Stimulated activated naive CD8-positive, alpha-beta T cell treated with anti-CD3 and anti-CD28 coated beads, Interleukin-15, Interleukin-2, amounts not matched to agents 100 ng/mL and 50 ng/mL, for 24 hours (primary cell): ENCODE measurements around the gene MMP13.

ENCODE experiments used
- H3K27ac Mint-ChIP-seq: one replicate; pipeline ENCODE4 v1.8.0; 2021; ENCODE audit warnings: mild to moderate bottlenecking, mixed read lengths
- H3K27me3 Mint-ChIP-seq: one replicate; pipeline ENCODE4 v1.8.0; 2021; ENCODE audit warnings: mixed read lengths
- H3K36me3 Mint-ChIP-seq: one replicate; pipeline ENCODE4 v1.8.0; 2021; ENCODE audit warnings: low read depth, mixed read lengths
- H3K4me1 Mint-ChIP-seq: one replicate; pipeline ENCODE4 v1.8.0; 2021; ENCODE audit warnings: low read depth, mixed read lengths
- H3K4me3 Mint-ChIP-seq: one replicate; pipeline ENCODE4 v1.8.0; 2021; ENCODE audit warnings: mild to moderate bottlenecking, mixed read lengths
- H3K9me3 Mint-ChIP-seq: one replicate; pipeline ENCODE4 v1.8.0; 2021; ENCODE audit warnings: mixed read lengths

The MMP13 gene

DNA sequence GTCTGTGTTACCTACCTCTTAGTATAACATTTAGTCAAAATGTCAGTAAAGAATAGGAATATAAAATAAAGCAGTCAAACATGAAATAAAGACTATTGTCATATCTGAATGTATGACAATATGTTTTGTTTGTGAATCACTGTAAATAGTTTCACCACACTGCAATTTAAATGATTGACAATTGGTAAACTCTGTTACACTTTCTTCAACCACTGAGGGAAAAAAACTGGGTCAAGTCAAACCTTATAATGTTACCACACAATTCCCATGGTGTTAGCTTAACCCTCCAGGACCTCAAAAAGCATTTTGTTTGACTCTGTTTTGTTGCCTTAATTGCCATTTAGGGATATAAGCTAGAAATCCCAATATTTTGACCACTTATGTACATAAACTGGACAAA lies 10.5 kb upstream of the MMP13 start:
- H3K9me3 Mint-ChIP-seq: no peaks in the 10 kb centered on the region
- no peak overlapping the region for H3K27ac Mint-ChIP-seq
- no peaks in the 10 kb centered on the region for H3K4me1 Mint-ChIP-seq
- H3K36me3 Mint-ChIP-seq: no peaks in the 10 kb centered on the region
- H3K4me3 Mint-ChIP-seq: no peak overlapping the region
- peaks cover 12% of the 10 kb centered on the region for H3K27me3 Mint-ChIP-seq

DNA sequence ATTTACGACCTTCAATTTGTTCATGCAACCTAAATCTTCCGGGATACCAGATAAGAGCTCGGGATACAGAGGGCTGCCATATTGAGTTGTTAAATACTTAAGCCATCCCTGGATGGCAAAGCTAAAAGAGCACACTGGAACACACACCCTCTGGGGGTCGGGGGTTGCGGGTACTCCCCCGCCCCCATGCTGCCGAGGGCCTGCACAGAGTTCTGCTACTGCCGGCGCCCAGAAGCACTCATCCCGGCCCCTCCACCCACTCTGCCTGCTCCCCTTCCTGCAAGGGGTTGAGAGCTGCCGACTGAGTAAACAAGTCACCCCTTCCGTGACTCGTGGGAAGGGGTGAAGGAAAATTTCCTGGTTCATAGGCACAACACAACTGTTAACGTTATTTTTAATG lies 9.3 kb upstream of the MMP13 start:
- H3K4me1 Mint-ChIP-seq: no peaks in the 10 kb centered on the region
- no peaks in the 10 kb centered on the region for H3K36me3 Mint-ChIP-seq
- H3K27me3 Mint-ChIP-seq: peaks cover 3% of the 10 kb centered on the region
- no peak overlapping the region for H3K27ac Mint-ChIP-seq
- H3K4me3 Mint-ChIP-seq: no peak overlapping the region
- no peaks in the 10 kb centered on the region for H3K9me3 Mint-ChIP-seq

GRCh38 chr11:102957953-102958352 lies 2.4 kb upstream of the MMP13 start:
- no peak overlapping the region for H3K4me3 Mint-ChIP-seq
- H3K9me3 Mint-ChIP-seq: no peaks in the 10 kb centered on the region
- no peaks in the 10 kb centered on the region for H3K4me1 Mint-ChIP-seq
- H3K27ac Mint-ChIP-seq: no peak overlapping the region
- H3K27me3 Mint-ChIP-seq: no peaks in the 10 kb centered on the region
- no peaks in the 10 kb centered on the region for H3K36me3 Mint-ChIP-seq

- Mint-ChIP-seq H3K4me3 (no peak overlapping the region), H3K4me1 (no peaks in the 10 kb centered on the region), H3K36me3 (no peaks in the 10 kb centered on the region), H3K9me3 (no peaks in the 10 kb centered on the region), H3K27me3 (no peaks in the 10 kb centered on the region), H3K27ac (no peak overlapping the region)
These were observed 4.9 kb downstream of the MMP13 start for GRCh38 chr11:102950622-102951081.

DNA sequence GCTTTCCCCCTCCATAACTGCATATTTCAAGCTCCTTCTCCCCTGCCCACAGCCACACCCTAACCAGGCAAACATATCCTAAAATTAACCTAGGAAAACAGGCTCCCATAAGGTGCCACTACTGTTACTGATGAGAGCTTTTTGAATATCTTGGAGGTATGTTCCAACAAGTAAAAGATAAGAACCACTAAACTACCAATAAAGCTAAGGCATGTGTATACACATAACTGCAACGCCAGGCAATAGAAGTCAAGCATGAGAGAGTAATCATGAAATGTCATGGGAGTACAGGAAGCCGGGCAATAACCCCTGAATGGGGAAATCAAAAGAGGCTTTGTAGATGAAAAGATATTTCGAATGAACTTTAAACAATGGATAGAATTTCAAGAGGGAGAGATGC lies 9.3 kb downstream of the MMP13 start:
- Mint-ChIP-seq H3K36me3 (no peaks in the 10 kb centered on the region), H3K27ac (no peak overlapping the region), H3K27me3 (peaks cover 6% of the 10 kb centered on the region), H3K9me3 (no peaks in the 10 kb centered on the region), H3K4me1 (no peaks in the 10 kb centered on the region), H3K4me3 (no peak overlapping the region)

DNA sequence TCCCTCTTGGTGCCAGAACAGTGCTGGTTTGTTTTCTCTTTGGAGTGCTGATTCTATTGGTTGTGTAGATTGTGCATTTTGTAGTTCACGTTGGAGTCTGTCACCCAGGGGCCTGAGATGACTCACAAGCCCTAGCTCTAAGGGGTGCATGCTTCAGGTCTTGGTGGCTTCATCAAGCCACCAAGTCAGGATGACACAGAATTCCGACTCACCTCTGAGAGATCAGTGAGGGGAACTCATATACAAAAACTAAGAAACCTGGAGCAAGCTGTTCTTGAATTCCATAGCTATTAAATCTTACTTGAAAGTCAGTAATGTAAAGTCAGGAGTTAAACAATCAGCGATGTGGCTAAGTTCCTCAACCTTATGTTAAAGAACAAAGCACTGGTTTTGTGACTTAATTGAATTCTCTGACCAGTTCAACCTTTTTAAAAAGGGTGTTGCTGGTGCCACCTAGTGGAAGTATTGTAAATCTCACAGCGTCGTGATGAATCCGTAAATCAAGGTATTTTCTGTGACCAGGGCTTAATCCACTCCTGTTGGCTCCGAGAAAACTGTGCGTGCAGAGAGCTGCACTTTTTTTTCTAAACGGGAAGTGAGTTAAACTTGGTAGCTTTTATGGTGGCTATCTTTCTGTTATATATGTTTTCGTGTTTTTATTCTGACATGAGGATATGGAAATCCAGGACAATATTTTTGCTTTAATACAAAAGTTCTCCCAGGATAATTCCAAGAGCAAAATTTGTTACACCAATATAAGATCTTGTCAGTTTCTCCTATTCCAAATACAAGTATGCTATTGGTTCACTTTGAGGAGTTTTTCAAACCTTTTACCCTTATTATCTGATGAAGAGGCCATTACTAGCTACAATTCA lies 14.6 kb downstream of the MMP13 start:
- H3K27me3 Mint-ChIP-seq: peaks cover 15% of the 10 kb centered on the region
- H3K4me1 Mint-ChIP-seq: no peaks in the 10 kb centered on the region
- no peaks in the 10 kb centered on the region for H3K36me3 Mint-ChIP-seq
- H3K9me3 Mint-ChIP-seq: no peaks in the 10 kb centered on the region
- no peak overlapping the region for H3K4me3 Mint-ChIP-seq
- H3K27ac Mint-ChIP-seq: no peak overlapping the region

GRCh38 chr11:102936864-102937509 lies 18.5 kb downstream of the MMP13 start:
- Mint-ChIP-seq H3K4me1 (no peaks in the 10 kb centered on the region), H3K36me3 (no peaks in the 10 kb centered on the region), H3K9me3 (no peaks in the 10 kb centered on the region), H3K27me3 (peaks cover 22% of the 10 kb centered on the region), H3K27ac (no peak overlapping the region), H3K4me3 (no peak overlapping the region)

GRCh38 chr11:102935514-102935913 lies 20.0 kb downstream of the MMP13 start:
- H3K4me1 Mint-ChIP-seq: no peaks in the 10 kb centered on the region
- no peaks in the 10 kb centered on the region for H3K36me3 Mint-ChIP-seq
- no peak overlapping the region for H3K4me3 Mint-ChIP-seq
- H3K9me3 Mint-ChIP-seq: no peaks in the 10 kb centered on the region
- peaks cover 17% of the 10 kb centered on the region for H3K27me3 Mint-ChIP-seq
- H3K27ac Mint-ChIP-seq: no peak overlapping the region

- Mint-ChIP-seq H3K4me3 (no peak overlapping the region), H3K27me3 (peaks cover 16% of the 10 kb centered on the region), H3K27ac (no peak overlapping the region), H3K4me1 (no peaks in the 10 kb centered on the region), H3K9me3 (no peaks in the 10 kb centered on the region), H3K36me3 (no peaks in the 10 kb centered on the region)
These were observed 20.8 kb downstream of the MMP13 start for GRCh38 chr11:102934735-102935134.

DNA sequence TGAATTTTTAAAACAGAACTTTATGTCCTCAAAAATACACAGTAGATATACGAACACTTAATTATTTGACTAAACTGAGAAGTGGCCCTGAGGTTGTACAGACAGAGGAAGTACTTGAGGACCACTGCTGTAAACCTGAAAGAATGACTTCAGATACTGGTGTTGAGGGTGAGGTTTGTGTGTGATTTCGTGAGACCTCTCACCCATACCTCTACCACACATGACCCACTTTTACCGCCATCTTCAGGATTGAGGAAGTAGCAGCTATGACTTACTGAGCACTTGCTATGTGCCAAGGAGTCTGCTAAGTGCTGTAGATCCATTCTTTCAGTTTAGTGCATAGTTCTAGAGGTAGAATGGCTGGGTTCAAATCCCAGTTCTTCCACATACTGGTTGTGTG lies 21.9 kb downstream of the MMP13 start:
- H3K4me1 Mint-ChIP-seq: no peaks in the 10 kb centered on the region
- H3K36me3 Mint-ChIP-seq: no peaks in the 10 kb centered on the region
- H3K4me3 Mint-ChIP-seq: no peak overlapping the region
- no peak overlapping the region for H3K27ac Mint-ChIP-seq
- no peaks in the 10 kb centered on the region for H3K9me3 Mint-ChIP-seq
- peaks cover 16% of the 10 kb centered on the region for H3K27me3 Mint-ChIP-seq

GRCh38 chr11:102932678-102933077 lies 22.9 kb downstream of the MMP13 start:
- Mint-ChIP-seq H3K4me1 (no peaks in the 10 kb centered on the region), H3K4me3 (no peak overlapping the region), H3K27me3 (peaks cover 16% of the 10 kb centered on the region), H3K27ac (no peak overlapping the region), H3K36me3 (no peaks in the 10 kb centered on the region), H3K9me3 (no peaks in the 10 kb centered on the region)

GRCh38 chr11:102930451-102930850 lies 25.1 kb downstream of the MMP13 start:
- Mint-ChIP-seq H3K27me3 (peaks cover 12% of the 10 kb centered on the region), H3K27ac (no peak overlapping the region), H3K9me3 (no peaks in the 10 kb centered on the region), H3K4me1 (no peaks in the 10 kb centered on the region), H3K36me3 (no peaks in the 10 kb centered on the region), H3K4me3 (no peak overlapping the region)

- Mint-ChIP-seq H3K36me3 (no peaks in the 10 kb centered on the region), H3K27me3 (peaks cover 13% of the 10 kb centered on the region), H3K4me3 (no peak overlapping the region), H3K9me3 (no peaks in the 10 kb centered on the region), H3K27ac (no peak overlapping the region), H3K4me1 (no peaks in the 10 kb centered on the region)
These were observed 25.6 kb downstream of the MMP13 start for GRCh38 chr11:102929972-102930371.

DNA sequence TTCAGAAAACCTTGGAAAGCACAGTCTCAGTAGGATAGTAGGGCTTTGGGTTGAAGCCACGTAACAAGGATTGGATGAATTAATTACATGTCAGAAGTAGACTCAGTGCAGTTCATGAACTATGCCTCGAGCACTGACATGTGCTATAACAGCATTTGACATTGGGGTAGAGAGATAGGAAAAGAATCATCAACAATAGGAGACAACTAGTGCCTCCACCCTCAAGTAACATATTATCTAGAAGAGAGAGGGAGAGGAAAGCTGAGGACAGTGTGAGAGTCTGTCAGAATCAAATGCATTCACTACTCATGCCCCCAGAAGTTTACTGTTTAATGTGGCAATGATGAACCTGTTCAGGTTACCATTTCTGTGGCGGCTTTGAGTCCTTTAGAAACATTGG lies 26.4 kb downstream of the MMP13 start:
- no peaks in the 10 kb centered on the region for H3K9me3 Mint-ChIP-seq
- H3K36me3 Mint-ChIP-seq: no peaks in the 10 kb centered on the region
- H3K27me3 Mint-ChIP-seq: peaks cover 19% of the 10 kb centered on the region
- H3K4me3 Mint-ChIP-seq: no peak overlapping the region
- no peak overlapping the region for H3K27ac Mint-ChIP-seq
- H3K4me1 Mint-ChIP-seq: no peaks in the 10 kb centered on the region

- H3K4me1 Mint-ChIP-seq: no peaks in the 10 kb centered on the region
- H3K4me3 Mint-ChIP-seq: no peak overlapping the region
- H3K9me3 Mint-ChIP-seq: no peaks in the 10 kb centered on the region
- H3K27me3 Mint-ChIP-seq: peaks cover 21% of the 10 kb centered on the region
- H3K27ac Mint-ChIP-seq: no peak overlapping the region
- no peaks in the 10 kb centered on the region for H3K36me3 Mint-ChIP-seq
These were observed 27.3 kb downstream of the MMP13 start for GRCh38 chr11:102928247-102928646.
